GM12873 (cell line): ENCODE measurements around the gene SERTAD1.

ENCODE experiments used
- CTCF ChIP-seq: IDR thresholded peaks from 2 replicates; pipeline ENCODE4 v1.5.1; 2012; ENCODE audit warnings: low read depth, mild to moderate bottlenecking, moderate library complexity, low read length, control low read depth; ENCODE audit not compliant: insufficient read depth; ENCODE audit errors: missing control alignments

Gene SERTAD1

GRCh38 chr19:40371802-40372122, 54.0 kb downstream of the SERTAD1 start:
- TF ChIP-seq CTCF: no peak
